ENCODE measurements around the gene DHRS4L2.
"Not testable (repeated sequence)": the region's sequence is repeated elsewhere in the genome, so short reads cannot be mapped to it uniquely, and the experiment has no call there.

Gene DHRS4L2

DNA sequence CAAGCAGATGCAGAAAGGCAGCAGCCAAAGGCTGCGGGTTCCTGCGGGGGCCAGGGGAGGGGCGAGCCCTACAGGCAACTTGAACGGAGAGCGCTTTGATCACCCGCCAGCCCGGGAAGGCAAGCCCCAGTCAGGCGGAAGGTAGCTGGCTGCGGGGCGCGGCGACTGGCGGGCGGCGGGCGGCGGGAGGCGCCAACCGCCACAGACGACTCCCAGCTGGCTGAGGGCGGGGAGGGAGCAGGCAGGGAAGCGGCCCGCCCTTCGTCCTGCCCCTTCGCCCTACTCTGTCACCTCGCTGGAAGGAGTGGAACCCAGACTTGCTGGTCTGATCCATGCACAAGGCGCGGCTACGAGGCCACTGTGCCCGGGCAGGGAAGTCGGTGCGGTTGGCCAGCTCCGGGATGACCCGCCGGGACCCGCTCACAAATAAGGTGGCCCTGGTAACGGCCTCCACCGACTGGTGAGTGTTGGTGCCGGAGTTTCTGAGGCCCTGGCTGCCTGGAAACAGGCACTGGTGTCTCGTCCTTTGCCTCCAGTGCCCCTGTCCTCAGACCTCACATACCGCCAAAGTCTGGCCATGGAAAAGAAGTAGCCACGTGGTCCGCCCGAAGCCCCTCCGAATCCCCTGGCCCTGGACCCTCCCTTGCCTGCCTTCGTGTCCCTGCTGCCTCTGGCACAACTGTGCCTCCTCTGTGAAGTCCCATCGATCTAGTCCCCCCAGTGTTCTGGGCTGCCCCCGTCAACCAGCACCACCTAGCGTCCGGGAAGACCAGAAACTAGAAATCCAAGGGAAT, 47.6 kb downstream of the DHRS4L2 start:
- TF ChIP-seq, protein P1, sequence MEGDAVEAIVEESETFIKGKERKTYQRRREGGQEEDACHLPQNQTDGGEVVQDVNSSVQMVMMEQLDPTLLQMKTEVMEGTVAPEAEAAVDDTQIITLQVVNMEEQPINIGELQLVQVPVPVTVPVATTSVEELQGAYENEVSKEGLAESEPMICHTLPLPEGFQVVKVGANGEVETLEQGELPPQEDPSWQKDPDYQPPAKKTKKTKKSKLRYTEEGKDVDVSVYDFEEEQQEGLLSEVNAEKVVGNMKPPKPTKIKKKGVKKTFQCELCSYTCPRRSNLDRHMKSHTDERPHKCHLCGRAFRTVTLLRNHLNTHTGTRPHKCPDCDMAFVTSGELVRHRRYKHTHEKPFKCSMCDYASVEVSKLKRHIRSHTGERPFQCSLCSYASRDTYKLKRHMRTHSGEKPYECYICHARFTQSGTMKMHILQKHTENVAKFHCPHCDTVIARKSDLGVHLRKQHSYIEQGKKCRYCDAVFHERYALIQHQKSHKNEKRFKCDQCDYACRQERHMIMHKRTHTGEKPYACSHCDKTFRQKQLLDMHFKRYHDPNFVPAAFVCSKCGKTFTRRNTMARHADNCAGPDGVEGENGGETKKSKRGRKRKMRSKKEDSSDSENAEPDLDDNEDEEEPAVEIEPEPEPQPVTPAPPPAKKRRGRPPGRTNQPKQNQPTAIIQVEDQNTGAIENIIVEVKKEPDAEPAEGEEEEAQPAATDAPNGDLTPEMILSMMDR (IDR thresholded peaks at IDR 0.05; ENCODE audit: borderline replicate concordance, control extremely low read depth, extremely low read depth, insufficient read depth, missing control alignments) = peak; percentile 76
- DNase-seq (ENCODE audit: low spot score) = peak; percentile 73
- in situ Hi-C loops (cut with MboI; ENCODE audit: low sequenced_read_pairs, unreplicated experiment) = loop anchor here (10.0 kb wide), 1 partner anchor 52 kb away; the partner anchor contains the start of gene DHRS4L2

DNA sequence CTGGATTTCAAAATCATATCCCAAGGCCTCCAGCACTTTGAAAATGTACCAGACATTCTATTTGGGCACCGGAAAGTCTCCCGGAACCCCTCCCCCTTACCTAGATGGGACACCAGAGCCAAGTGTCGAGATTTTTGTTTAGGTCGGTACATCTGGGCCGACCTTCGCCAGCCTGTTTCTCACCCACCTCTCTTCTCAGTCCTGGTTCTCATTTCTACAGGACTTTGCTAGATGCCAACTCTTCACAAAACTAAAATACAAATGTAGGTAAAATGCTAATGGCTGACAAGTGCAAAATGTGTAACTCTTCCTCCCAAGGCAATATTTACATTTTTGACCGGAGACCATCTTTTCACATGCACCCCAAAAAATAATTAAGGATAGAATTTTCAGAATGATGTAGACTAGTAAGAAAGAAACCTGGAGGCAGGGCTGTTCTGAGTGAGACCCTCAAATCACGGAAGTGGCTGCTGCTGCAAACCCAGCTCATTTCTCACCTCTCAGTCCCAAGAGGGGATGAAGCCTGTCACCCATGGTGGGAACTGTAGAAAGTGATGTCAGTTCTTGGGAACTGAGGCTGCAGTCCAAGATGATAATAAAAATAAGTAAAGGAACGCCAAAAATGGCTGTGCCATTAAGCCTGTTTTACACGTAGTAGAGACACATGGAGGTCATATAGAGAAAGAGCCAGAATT, 48.4 kb downstream of the DHRS4L2 start:
- DNase-seq (ENCODE audit: low spot score) = not testable (repeated sequence)
- in situ Hi-C loops (cut with MboI; ENCODE audit: low sequenced_read_pairs, unreplicated experiment) = loop anchor here (10.0 kb wide), 1 partner anchor 52 kb away; the partner anchor contains the start of gene DHRS4L2

DNA sequence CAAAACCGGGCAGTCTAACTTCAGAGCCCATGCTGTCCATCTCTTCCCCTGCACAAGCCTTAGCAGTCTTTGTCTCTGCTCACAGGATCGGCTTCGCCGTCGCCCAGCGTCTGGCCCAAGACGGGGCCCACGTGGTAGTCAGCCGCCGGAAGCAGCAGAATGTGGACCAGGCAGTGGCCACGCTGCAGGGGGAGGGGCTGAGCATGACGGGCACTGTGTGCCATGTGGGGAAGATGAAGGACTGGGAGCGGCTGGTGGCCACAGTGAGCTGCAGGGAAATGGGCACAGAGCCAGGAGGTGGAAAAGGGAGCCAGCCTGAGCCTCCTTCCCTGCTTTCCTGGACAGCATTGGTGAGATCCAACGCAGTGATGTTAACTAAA, 48.9 kb downstream of the DHRS4L2 start:
- in situ Hi-C loops (cut with MboI; ENCODE audit: low sequenced_read_pairs, unreplicated experiment) = loop anchor here (10.0 kb wide), 1 partner anchor 53 kb away; the partner anchor contains the start of gene DHRS4L2
- peak; percentile 17 for DNase-seq (ENCODE audit: low spot score)
- TF ChIP-seq, protein P1 (IDR thresholded peaks at IDR 0.05; ENCODE audit: borderline replicate concordance, control extremely low read depth, extremely low read depth, insufficient read depth, missing control alignments) = no peak

DNA sequence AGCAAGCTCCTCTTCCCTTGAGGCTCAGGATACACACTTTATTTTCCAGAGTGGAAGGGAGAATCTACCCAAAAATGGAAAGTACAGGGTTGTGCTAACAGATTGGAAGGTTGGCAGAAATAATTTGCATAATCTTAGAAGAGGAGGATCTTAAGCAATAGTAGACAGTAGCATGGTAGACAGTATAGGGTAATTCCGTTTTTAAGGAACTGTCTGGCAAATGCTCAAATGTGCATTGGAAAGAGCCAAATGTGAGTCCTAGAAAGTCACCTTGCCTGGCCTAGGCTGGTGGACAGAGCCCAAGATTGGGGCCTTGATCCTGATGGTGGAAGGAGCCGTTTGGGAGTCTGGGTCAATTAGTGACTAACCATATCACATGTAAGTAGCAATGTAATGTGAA, 50.0 kb downstream of the DHRS4L2 start:
- TF ChIP-seq, protein P1 (IDR thresholded peaks at IDR 0.05; ENCODE audit: borderline replicate concordance, control extremely low read depth, extremely low read depth, insufficient read depth, missing control alignments) = no peak
- in situ Hi-C loops (cut with MboI; ENCODE audit: low sequenced_read_pairs, unreplicated experiment) = loop anchor here (10.0 kb wide), 1 partner anchor 54 kb away; the partner anchor contains the start of gene DHRS4L2
- DNase-seq (ENCODE audit: low spot score) = no peak

DNA sequence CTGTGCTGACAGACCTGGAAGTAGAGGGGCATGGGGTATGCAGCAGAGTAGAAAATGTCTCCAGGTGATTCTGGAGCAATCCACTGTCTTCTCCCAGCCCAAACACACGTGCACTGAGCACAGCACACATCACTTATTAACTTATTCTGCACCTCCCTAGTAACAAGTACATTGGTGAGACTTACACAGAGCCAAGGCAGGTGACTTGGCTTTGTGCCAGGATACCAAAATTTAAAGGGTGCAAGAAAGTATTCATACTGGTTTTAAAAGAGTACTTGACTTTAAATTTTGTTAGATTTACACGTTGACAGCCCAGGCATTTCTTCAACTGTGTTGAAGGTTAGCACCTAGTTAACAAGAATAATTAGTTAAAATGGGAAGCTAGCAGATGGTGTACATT, 52.0 kb downstream of the DHRS4L2 start:
- in situ Hi-C loops (cut with MboI; ENCODE audit: low sequenced_read_pairs, unreplicated experiment) = no loop called here
- TF ChIP-seq, protein P1 (IDR thresholded peaks at IDR 0.05; ENCODE audit: borderline replicate concordance, control extremely low read depth, extremely low read depth, insufficient read depth, missing control alignments) = no peak
- DNase-seq (ENCODE audit: low spot score) = no peak

DNA sequence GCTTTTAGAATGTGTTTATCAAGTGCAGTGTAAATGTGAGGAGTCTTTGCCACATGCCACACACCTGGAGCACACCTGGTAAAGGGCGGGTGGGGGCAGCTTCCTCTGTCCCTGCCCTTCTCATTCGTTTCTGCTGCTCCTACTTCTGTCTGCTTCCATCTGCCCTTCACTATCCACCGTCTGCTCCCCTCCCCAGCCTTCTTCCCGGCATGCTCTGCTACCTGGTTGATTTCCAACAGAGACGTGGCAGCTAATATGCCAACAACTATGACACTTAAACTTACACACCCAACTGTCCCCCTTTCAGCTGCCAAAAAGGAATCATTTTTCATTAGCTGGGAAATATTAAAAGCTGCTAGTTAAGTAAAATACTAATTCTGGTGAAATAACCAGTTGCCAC, 54.0 kb downstream of the DHRS4L2 start:
- TF ChIP-seq, protein P1 (IDR thresholded peaks at IDR 0.05; ENCODE audit: borderline replicate concordance, control extremely low read depth, extremely low read depth, insufficient read depth, missing control alignments) = no peak
- no peak for DNase-seq (ENCODE audit: low spot score)
- in situ Hi-C loops (cut with MboI; ENCODE audit: low sequenced_read_pairs, unreplicated experiment) = no loop called here

DNA sequence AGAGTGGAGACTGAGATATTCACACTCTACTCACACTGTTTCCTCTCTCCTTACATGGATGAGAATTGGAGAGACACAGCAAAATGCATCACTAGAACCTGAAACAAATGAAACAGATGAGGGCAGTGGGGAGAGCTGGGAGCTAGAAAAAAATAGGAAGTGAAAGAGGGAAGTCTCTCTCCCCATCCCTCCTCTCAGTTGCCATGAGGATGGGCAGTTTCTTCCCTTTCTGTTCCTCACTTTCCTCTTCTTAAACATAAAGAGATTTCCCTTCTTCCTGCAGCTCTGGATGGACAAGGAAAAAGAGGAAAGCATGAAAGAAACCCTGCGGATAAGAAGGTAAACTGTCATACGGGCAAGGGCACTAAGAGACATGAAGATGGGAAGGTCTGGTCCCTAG, 60.3 kb downstream of the DHRS4L2 start:
- in situ Hi-C loops (cut with MboI; ENCODE audit: low sequenced_read_pairs, unreplicated experiment) = not testable (repeated sequence)

DNA sequence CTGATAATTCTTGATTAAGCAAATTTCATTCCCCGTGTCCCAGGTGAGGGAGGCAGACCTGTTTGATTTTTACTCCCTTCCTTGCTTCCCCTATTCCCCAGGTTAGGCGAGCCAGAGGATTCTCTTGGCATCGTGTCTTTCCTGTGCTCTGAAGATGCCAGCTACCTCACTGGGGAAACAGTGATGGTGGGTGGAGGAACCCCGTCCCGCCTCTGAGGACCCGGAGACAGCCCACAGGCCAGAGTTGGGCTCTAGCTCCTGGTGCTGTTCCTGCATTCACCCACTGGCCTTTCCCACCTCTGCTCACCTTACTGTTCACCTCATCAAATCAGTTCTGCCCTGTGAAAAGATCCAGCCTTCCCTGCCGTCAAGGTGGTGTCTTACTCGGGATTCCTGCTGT, 62.0 kb downstream of the DHRS4L2 start:
- DNase-seq (ENCODE audit: low spot score); in situ Hi-C loops (cut with MboI; ENCODE audit: low sequenced_read_pairs, unreplicated experiment): not testable (repeated sequence)

More for the DNA sequence above, 60.3 kb downstream of the DHRS4L2 start:
- DNase-seq (ENCODE audit: low spot score) = not testable (repeated sequence)
